Body of pancreas (tissue), 4 donors: ENCODE measurements around the gene VAPB. TPM values are rescaled to one million over a fixed set of nuclear protein-coding genes. Genes with fewer than 3 reads are reported as not detected.

Experiments used
- ATAC-seq: fragments of 150-250 bp; one replicate; pipeline ENCODE4 v1.9.1; 2016
- DNase-seq, 4 donors: peaks; one replicate each; pipeline ENCODE4 v3.0.0-alpha.2; 2019
- H3K27ac ChIP-seq, 4 donors: fragments of 200-600 bp; sonication (generic); 1 replicate in 3 of 4; 2 replicates in 1 of 4; pipeline versions ENCODE4 v1.5.1 to v1.6.1; 2016 to 2019; ENCODE audit warnings: mild to moderate bottlenecking in 1 of 4, mixed read lengths in 1 of 4, moderate library complexity in 1 of 4
- H3K27me3 ChIP-seq, 2 donors: fragments of 200-600 bp; sonication (generic); one replicate each; pipeline ENCODE4 v1.6.0; 2016; ENCODE audit warnings: mild to moderate bottlenecking in 1 of 2
- H3K36me3 ChIP-seq, 2 donors: fragments of 200-600 bp; sonication (generic); replicated peaks in 1 of 2; 2 replicates each; pipeline ENCODE4 v1.5.1; 2016; ENCODE audit warnings: low read depth in 2 of 2; ENCODE audit not compliant: insufficient read depth in 1 of 2
- H3K4me1 ChIP-seq: fragments of 200-600 bp; sonication (generic); one replicate; pipeline ENCODE4 v1.6.0; 2016
- H3K4me3 ChIP-seq, 2 donors: fragments of 200-600 bp; sonication (generic); 1 replicate in 1 of 2; 2 replicates in 1 of 2; pipeline ENCODE4 v1.5.1; 2016 to 2019
- H3K9me3 ChIP-seq, 3 donors: fragments of 200-600 bp; sonication (generic); 1 replicate in 2 of 3; 2 replicates in 1 of 3; pipeline ENCODE4 v1.5.1; 2016
- POLR2A ChIP-seq, 3 donors: fragments of 450-650 bp; IDR thresholded peaks; one replicate each; pipeline ENCODE4 v1.6.1; 2016; ENCODE audit warnings: antibody characterized with exemption in 3 of 3, mild to moderate bottlenecking in 2 of 3
- WGBS, 2 donors: methylation state at CpG; one replicate each; pipeline ENCODE4 v1.1.5; 2017; 5-methylcytosine and 5-hydroxymethylcytosine counted together
- intact Hi-C: fragments of 100-400 bp; cut with DNase I; formaldehyde crosslinking; loops from one replicate; pipeline ENCODE4 v1.15.1; 2023
- total RNA-seq, 2 donors: library from RNA; depleted of rRNA; stranded (reverse); fragments of >200 nt; gene quantifications; one replicate each; pipeline ENCODE4 v1.1.0, GENCODE V29; 2016
- TF ChIP-seq, protein P1 (sequence below), 7 experiments: fragments of 450-650 bp in 4 of 7; fragments of 200-600 bp in 3 of 7; sonication (generic) in 3 of 7; IDR thresholded peaks; one replicate each; pipeline ENCODE4 v1.5.1; 2016 to 2019; ENCODE audit warnings: antibody characterized with exemption in 7 of 7

VAPB gene
- total RNA-seq, 2 donors from 2014 or later: 10.5 to 11.9 TPM

DNA sequence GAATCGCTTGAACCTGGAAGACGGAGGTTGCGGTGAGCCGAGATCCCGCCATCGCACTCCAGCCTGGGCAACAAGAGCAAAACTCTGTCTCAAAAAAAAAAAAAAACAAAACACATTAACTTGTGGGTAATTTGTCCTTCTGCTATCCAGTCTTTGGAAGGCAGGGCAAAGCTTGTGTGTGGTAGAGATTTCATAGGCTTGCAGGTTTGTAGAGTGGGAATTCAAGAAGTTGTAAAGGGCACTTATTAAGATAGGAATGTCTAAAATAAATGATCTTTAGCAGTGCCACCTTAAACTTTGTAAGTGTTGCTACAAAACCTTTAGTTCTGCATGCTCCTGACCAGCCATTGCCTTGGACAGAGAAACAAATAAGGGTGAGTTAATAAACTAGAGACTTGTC, 8.4 kb downstream of the VAPB start:
- ATAC-seq (no peak), DNase-seq (no peak)
- H3K27ac ChIP-seq: no peak overlapping the region
- H3K36me3 ChIP-seq: no peaks in the 10 kb centered on the region
- H3K4me1 ChIP-seq: peaks cover 15% of the 10 kb centered on the region
- no peak overlapping the region for H3K4me3 ChIP-seq
- WGBS, 2 donors: 95 to 96% methylated on average over 6 of the region's 6 CpGs
- H3K9me3 ChIP-seq: no peaks in the 10 kb centered on the region
- TF ChIP-seq POLR2A (IDR thresholded peaks at IDR 0.05): no peak
- TF ChIP-seq, protein P1, sequence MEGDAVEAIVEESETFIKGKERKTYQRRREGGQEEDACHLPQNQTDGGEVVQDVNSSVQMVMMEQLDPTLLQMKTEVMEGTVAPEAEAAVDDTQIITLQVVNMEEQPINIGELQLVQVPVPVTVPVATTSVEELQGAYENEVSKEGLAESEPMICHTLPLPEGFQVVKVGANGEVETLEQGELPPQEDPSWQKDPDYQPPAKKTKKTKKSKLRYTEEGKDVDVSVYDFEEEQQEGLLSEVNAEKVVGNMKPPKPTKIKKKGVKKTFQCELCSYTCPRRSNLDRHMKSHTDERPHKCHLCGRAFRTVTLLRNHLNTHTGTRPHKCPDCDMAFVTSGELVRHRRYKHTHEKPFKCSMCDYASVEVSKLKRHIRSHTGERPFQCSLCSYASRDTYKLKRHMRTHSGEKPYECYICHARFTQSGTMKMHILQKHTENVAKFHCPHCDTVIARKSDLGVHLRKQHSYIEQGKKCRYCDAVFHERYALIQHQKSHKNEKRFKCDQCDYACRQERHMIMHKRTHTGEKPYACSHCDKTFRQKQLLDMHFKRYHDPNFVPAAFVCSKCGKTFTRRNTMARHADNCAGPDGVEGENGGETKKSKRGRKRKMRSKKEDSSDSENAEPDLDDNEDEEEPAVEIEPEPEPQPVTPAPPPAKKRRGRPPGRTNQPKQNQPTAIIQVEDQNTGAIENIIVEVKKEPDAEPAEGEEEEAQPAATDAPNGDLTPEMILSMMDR (IDR thresholded peaks at IDR 0.05): no peak
- H3K27me3 ChIP-seq: no peaks in the 10 kb centered on the region
- intact Hi-C loops: no loop called here

DNA sequence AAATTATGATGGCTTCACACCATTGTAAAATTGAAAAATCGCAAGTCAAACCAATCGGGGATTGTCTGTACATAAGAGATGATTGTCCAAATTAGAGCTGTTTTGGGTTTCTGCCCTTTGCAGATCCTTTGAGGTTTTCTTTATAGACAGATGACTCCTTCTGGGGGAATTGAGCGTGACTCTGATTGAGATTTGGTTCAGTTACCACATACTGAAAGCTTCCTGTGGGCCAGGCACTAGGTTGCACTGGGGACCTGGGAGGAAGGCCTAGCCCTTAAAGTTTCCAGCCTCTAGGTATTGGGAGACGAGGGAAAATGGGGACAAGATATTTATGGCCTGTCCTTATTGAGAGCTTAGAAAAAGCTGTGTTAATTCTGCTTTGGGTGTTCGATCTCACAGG, 9.2 kb downstream of the VAPB start:
- Histone ChIP-seq H3K4me3 (no peak overlapping the region), H3K27me3 (no peaks in the 10 kb centered on the region), H3K36me3 (no peaks in the 10 kb centered on the region), H3K27ac (no peak overlapping the region), H3K4me1 (peaks cover 10% of the 10 kb centered on the region), H3K9me3 (no peaks in the 10 kb centered on the region)
- no peak for DNase-seq
- 86 to 89% methylated on average over 5 of the region's 5 CpGs for WGBS, 2 donors
- TF ChIP-seq, protein P1 (IDR thresholded peaks at IDR 0.05): no peak
- no peak for TF ChIP-seq POLR2A (IDR thresholded peaks at IDR 0.05)
- no peak for ATAC-seq
- intact Hi-C loops: no loop called here

DNA sequence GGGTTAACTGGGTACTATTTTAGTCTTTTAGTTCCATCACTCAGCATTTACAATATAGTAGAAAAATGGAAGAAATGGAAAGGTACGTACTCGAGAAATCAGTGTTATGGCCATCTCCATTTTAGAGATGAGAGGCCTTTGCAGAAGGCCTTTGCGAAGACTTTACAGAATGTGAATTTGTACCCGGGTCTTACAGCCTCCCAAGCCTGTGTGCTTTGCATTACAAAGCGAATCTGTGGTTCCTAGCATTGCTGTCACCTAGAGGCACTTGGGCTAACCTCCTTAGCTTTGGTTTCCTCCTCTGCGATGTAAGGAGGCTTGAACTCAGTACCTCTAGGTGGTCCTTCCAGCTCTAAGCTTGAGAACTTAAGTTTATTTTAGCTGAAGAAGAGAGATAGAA, 10.9 kb downstream of the VAPB start:
- no peak for DNase-seq
- Histone ChIP-seq H3K36me3 (no peaks in the 10 kb centered on the region), H3K27ac (no peak overlapping the region), H3K4me3 (no peak overlapping the region), H3K9me3 (no peaks in the 10 kb centered on the region), H3K27me3 (no peaks in the 10 kb centered on the region), H3K4me1 (peaks cover 17% of the 10 kb centered on the region)
- intact Hi-C loops: no loop called here
- TF ChIP-seq, protein P1 (IDR thresholded peaks at IDR 0.05): no peak
- TF ChIP-seq POLR2A (IDR thresholded peaks at IDR 0.05): no peak
- no peak for ATAC-seq
- WGBS, 2 donors: 89 to 92% methylated on average over 6 of the region's 6 CpGs

DNA sequence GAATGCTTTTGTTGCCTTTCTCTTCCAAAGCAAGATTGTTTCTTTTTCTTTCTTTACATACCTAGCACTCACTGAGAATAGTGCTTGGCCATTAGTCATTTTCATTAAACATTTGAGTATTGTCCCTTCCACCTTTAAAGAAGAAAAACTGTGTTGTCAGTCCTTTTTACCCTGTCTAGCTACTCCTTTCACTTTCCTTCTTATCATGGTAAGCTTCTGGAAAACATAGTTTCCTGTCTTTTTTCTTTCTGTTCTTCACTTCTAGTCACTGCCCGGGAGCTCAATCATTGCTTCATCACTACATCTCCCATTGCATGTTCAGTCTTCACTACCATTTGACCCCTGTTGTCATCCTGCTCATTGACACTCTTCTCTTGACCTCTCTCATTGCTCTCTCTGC, 12.1 kb downstream of the VAPB start:
- H3K4me3 ChIP-seq: no peak overlapping the region
- no peaks in the 10 kb centered on the region for H3K27me3 ChIP-seq
- ATAC-seq (no peak), DNase-seq (no peak)
- intact Hi-C loops: no loop called here
- TF ChIP-seq, protein P1 (IDR thresholded peaks at IDR 0.05): no peak
- TF ChIP-seq POLR2A (IDR thresholded peaks at IDR 0.05): no peak
- peaks cover 29% of the 10 kb centered on the region for H3K4me1 ChIP-seq
- H3K9me3 ChIP-seq: no peaks in the 10 kb centered on the region
- WGBS, 2 donors: 73 to 100% methylated on average over 1 of the region's 1 CpG
- no peaks in the 10 kb centered on the region for H3K36me3 ChIP-seq
- H3K27ac ChIP-seq: no peak overlapping the region

DNA sequence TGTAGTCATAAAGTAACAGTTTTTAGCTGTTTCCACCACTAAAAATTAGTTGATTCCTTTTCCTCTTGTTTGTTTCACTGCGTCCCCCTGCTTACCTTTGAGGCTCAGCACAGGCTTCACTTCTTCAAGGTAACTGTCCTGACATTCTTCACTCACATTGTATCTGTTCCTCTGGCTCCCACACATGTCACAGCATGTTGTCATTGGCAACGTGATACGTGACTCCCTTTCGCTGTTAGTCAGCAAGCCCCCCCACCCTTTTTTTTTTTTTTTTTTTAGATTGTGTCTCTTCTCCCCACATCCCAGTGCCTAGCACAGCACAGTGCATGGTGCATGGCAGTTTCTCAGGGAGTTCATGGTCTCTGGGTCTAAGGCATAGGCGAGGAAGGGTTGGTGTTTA, 13.3 kb downstream of the VAPB start:
- ATAC-seq (no peak), DNase-seq (no peak)
- no peak for TF ChIP-seq POLR2A (IDR thresholded peaks at IDR 0.05)
- TF ChIP-seq, protein P1 (IDR thresholded peaks at IDR 0.05): no peak
- Histone ChIP-seq H3K9me3 (no peaks in the 10 kb centered on the region), H3K36me3 (no peaks in the 10 kb centered on the region), H3K4me1 (peaks cover 40% of the 10 kb centered on the region), H3K4me3 (no peak overlapping the region), H3K27ac (no peak overlapping the region), H3K27me3 (no peaks in the 10 kb centered on the region)
- intact Hi-C loops: no loop called here
- 75 to 80% methylated on average over 5 of the region's 5 CpGs for WGBS, 2 donors
